Measurements from ENCODE around the gene CFAP20DC.
A peak's percentile ranks its signal among the peaks of the same experiment; 100 is the strongest.
"Not testable (repeated sequence)": the region's sequence is repeated elsewhere in the genome, so short reads cannot be mapped to it uniquely, and the experiment has no call there.

CFAP20DC gene

DNA sequence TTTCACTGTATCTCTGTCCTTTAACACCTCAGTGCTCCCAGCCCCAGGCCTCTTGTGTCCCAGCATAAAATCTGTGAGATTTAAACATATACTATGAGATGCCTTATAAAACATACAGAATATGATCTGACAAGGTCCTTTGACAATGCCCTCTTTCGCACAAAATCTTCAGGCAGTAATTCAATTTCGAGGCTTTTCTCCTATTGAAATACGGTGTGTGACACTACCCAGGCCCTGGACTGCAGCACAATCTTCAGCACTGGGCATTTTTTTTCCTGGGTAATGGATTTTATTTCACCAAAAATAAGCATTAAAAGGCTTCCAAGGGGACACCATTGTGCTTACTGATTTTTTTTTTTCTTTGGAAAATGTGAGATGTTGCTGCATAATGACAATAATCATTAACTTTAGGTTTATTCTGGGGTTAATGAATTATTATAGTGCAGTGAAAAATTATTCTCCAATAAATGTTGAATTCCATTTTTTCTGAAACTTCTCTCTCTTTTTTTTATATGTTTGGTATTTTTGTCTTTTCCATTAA is 342.4 kb downstream of the CFAP20DC start:
- H3K27ac ChIP-seq: no peak overlapping the region
- TF ChIP-seq, protein P1, sequence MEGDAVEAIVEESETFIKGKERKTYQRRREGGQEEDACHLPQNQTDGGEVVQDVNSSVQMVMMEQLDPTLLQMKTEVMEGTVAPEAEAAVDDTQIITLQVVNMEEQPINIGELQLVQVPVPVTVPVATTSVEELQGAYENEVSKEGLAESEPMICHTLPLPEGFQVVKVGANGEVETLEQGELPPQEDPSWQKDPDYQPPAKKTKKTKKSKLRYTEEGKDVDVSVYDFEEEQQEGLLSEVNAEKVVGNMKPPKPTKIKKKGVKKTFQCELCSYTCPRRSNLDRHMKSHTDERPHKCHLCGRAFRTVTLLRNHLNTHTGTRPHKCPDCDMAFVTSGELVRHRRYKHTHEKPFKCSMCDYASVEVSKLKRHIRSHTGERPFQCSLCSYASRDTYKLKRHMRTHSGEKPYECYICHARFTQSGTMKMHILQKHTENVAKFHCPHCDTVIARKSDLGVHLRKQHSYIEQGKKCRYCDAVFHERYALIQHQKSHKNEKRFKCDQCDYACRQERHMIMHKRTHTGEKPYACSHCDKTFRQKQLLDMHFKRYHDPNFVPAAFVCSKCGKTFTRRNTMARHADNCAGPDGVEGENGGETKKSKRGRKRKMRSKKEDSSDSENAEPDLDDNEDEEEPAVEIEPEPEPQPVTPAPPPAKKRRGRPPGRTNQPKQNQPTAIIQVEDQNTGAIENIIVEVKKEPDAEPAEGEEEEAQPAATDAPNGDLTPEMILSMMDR (conservative IDR thresholded peaks at IDR 0.05): no peak

DNA sequence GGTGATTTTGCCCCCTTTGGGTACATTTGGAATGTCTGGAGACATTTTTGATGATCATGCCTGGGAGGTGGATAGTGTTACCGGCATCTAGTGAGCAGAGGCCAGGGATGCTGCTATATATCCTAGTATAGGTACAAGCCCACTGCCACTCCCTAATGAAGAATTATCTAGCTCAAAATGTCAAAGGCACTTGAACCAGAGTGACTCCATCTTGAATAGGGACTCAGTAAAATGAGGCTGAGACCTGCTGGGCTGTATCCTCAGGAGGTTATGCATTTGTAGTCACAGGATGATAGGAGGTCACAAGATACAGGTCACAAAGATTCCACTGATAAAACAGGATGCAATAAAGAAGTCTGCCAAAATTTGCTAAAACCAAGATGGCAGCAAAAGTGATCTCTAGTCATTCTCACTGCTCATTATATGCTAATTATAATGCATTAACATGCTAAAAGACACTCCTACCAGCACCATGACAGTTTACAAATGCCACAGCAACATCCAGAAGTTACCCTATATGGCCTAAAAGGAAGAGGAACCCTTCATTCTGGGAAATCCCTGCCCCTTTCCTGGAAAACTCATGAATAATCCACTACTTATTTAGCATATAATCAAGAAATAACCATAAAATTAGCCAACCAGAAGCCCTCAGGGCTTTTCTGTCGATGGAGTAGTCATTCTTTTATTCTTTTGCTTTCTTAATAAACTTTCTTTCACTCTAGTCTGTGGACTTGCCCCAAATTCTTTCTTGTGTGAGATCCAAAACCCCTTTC is 343.2 kb downstream of the CFAP20DC start:
- no peak overlapping the region for H3K27ac ChIP-seq
- TF ChIP-seq, protein P1 (conservative IDR thresholded peaks at IDR 0.05): no peak

DNA sequence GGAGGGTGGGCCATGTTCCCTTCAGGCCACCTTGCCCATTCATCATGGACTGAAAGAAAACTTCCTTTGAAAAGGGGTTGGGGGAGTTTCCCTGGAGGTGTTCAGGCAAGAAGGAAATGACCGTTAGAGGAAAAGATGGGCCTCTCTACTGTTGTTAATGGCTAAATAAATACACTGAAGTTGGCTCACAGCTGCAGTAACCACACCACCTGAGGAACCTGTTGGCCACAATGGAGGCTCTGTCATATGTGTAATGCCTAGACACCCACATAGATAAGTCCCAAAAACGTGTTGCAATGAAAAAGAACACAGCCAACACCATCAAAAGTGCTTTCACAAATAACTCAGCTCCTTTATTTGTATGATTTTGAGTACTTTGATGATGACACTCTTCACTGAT is 345.1 kb downstream of the CFAP20DC start:
- TF ChIP-seq, protein P1 (conservative IDR thresholded peaks at IDR 0.05): no peak
- H3K27ac ChIP-seq: no peak overlapping the region

DNA sequence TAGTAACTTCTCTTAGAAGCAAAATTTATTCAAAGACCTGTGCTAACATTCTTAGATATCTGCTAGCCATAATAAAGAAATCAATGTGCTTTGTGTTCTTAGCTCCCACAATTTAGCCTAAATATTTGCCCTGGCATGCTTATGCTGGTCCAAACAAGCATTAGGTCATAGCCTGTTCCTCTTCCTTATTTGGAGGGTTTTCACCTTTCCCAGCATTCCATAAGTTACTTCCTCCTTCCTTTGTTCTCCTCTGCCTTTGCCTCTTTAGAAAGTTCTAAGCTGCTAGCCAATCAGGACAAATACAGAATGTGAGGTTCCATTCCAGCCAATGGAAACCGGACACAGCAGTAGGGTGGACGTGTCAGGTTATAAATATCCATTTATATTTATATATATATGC is 345.5 kb downstream of the CFAP20DC start:
- not testable (repeated sequence) for H3K27ac ChIP-seq

DNA sequence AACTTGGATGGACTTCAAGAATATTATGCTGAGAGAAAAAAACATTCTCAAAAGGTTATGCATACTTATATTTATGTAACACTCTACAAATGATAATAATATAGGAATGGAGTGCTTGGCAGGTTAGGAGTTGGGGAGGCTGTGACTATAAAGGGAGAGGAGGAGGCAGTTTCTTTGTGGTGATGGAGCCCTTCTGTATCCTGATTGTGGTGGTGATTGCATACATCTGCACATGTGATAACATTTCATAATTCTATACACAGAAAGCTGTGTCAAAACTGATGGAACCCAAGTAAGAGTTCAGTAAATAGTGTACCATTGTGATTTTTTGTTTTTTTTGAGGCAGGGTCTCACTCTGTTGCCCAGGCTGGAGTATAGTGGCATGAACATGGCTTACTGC is 351.6 kb downstream of the CFAP20DC start:
- TF ChIP-seq, protein P1 (conservative IDR thresholded peaks at IDR 0.05): no peak
- H3K27ac ChIP-seq: no peak overlapping the region

DNA sequence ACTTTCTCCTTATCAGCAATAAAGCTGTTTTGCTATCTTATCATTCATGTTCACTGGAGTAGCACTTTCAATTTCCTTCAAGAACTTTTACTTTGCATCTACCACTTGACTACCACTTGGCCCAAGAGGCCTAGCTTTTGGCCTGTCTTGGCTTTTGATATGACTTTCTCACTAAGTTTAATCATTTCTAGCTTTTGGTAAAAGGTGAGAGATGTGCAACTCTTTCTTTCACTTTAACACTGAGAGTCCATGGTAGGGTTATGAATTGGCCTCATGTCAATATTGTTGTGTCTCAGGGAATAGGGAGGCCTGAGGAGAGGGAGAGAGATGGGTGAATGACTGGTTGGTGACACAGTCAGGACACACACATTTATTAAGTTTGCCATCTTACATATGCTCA is 352.3 kb downstream of the CFAP20DC start:
- TF ChIP-seq, protein P1 (conservative IDR thresholded peaks at IDR 0.05): no peak
- H3K27ac ChIP-seq: no peak overlapping the region

DNA sequence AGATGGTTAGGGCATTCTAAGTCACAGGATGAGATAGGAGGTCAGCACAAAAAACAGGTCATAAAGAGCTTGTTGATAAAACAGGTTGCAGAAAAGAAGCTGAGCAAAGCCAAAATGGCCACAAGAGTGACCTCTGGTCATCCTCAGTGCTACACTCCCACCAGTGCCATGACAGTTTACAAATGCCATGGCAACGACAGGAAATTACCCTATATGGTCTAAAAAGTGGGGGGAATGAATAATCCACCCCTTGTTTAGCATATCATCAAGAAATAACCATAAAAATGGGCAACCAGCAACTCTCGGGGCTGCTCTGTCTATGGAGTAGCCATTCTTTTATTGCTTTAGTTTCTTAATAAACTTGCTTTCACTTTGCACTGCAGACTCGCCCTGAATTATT is 353.0 kb downstream of the CFAP20DC start:
- H3K27ac ChIP-seq: peak overlapping the region; percentile 63

DNA sequence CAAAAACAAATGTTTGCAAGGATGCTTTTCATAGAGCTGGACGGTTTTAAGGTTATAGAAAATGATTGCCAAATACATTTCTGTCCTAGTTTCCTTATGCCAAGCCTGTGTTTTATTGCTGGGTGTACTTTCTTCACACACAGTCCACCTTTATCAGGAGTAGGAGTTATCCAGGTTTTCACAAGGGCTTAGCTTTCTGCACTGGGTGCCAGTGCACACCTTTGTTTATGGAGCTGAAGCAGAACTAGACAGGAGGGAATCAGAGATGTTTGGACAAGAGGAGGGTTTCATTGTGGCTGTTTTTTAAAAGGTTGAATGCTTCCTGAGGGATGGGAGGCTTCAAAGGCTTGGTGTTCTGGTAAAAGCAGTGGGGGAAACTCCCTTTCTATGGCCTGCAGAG is 353.7 kb downstream of the CFAP20DC start:
- H3K27ac ChIP-seq: peak overlapping the region; percentile 63
- TF ChIP-seq, protein P1 (conservative IDR thresholded peaks at IDR 0.05): no peak

DNA sequence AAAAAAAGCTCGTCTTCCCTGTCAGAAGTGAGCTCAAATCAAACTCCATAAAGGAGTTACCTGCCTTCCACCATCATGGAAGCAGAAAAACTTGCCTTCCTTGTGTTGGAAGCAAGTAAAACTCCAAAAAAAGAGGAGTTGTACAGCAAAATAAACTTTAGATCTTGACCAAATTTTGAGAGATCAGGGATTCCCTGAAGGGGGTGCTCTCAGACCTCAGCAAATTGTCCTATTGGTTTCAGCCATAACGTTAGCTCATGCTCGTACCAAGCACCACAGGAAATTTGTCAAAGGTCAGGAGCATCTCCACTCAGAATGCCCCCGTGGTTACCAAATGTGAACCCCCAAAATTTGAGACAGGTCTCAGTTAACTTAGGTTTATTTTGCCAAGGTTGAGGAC is 354.5 kb downstream of the CFAP20DC start:
- H3K27ac ChIP-seq: peak overlapping the region; percentile 63; the same call in 1 of the 2 replicates

All from VCaP (cell line).